ENCODE data around the gene EFNA5. TPM values are rescaled to one million over a fixed set of nuclear protein-coding genes. Genes with fewer than 3 reads are reported as not detected.

Gene EFNA5
- total and polyA plus RNA-seq, 2 of the 13 experiments (the other 11 are each of a cell fraction or from before 2014, with no cell fraction given): not detected

DNA sequence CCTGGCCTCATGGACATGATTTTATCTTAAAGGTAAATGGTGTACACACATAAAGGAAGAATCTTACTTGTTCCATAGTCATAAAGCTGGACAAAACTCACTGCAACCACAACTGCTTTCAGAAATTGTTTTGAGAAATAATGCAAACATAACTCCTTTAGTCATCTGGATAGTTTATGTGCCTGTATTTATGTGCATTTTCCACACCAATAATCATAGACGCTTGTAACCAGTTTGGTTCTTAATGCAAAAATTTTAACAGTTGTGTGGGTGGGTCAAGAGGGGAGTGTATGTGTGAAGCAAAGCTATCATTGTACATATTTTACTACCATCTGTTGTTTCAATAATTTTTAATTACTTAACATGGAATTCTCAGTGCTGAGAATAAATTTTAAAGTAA lies 80.1 kb downstream of the EFNA5 start:
- ChIA-PET CTCF (ENCODE audit: low intra/inter-chr PET ratio, low total read pairs) (no interaction called here), POLR2A (no interaction called here)
- 50% methylated on average over 1 of the region's 1 CpG for WGBS (ENCODE audit: low lambda C conversion rate)
- TF ChIP-seq, protein P1, sequence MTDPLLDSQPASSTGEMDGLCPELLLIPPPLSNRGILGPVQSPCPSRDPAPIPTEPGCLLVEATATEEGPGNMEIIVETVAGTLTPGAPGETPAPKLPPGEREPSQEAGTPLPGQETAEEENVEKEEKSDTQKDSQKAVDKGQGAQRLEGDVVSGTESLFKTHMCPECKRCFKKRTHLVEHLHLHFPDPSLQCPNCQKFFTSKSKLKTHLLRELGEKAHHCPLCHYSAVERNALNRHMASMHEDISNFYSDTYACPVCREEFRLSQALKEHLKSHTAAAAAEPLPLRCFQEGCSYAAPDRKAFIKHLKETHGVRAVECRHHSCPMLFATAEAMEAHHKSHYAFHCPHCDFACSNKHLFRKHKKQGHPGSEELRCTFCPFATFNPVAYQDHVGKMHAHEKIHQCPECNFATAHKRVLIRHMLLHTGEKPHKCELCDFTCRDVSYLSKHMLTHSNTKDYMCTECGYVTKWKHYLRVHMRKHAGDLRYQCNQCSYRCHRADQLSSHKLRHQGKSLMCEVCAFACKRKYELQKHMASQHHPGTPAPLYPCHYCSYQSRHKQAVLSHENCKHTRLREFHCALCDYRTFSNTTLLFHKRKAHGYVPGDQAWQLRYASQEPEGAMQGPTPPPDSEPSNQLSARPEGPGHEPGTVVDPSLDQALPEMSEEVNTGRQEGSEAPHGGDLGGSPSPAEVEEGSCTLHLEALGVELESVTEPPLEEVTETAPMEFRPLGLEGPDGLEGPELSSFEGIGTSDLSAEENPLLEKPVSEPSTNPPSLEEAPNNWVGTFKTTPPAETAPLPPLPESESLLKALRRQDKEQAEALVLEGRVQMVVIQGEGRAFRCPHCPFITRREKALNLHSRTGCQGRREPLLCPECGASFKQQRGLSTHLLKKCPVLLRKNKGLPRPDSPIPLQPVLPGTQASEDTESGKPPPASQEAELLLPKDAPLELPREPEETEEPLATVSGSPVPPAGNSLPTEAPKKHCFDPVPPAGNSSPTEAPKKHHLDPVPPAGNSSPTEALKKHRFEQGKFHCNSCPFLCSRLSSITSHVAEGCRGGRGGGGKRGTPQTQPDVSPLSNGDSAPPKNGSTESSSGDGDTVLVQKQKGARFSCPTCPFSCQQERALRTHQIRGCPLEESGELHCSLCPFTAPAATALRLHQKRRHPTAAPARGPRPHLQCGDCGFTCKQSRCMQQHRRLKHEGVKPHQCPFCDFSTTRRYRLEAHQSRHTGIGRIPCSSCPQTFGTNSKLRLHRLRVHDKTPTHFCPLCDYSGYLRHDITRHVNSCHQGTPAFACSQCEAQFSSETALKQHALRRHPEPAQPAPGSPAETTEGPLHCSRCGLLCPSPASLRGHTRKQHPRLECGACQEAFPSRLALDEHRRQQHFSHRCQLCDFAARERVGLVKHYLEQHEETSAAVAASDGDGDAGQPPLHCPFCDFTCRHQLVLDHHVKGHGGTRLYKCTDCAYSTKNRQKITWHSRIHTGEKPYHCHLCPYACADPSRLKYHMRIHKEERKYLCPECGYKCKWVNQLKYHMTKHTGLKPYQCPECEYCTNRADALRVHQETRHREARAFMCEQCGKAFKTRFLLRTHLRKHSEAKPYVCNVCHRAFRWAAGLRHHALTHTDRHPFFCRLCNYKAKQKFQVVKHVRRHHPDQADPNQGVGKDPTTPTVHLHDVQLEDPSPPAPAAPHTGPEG (CRISPR knock-in tag; IDR thresholded peaks at IDR 0.05): no peak
- TF ChIP-seq, protein P2, sequence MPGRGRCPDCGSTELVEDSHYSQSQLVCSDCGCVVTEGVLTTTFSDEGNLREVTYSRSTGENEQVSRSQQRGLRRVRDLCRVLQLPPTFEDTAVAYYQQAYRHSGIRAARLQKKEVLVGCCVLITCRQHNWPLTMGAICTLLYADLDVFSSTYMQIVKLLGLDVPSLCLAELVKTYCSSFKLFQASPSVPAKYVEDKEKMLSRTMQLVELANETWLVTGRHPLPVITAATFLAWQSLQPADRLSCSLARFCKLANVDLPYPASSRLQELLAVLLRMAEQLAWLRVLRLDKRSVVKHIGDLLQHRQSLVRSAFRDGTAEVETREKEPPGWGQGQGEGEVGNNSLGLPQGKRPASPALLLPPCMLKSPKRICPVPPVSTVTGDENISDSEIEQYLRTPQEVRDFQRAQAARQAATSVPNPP (CRISPR knock-in tag; IDR thresholded peaks at IDR 0.05): no peak
- no peak for TF ChIP-seq KDM4B (CRISPR knock-in tag; IDR thresholded peaks at IDR 0.05)
- no peak for TF ChIP-seq SP5 (CRISPR knock-in tag; IDR thresholded peaks at IDR 0.05; ENCODE audit: borderline replicate concordance, low read depth)
- no peak for TF ChIP-seq ZNF136 (CRISPR knock-in tag; IDR thresholded peaks at IDR 0.05; ENCODE audit: low read depth)
- TF ChIP-seq KAT8 (CRISPR knock-in tag; IDR thresholded peaks at IDR 0.05): no peak
- no peak for TF ChIP-seq ZNF501 (CRISPR knock-in tag; IDR thresholded peaks at IDR 0.05)
- TF ChIP-seq ZFP37 (CRISPR knock-in tag; IDR thresholded peaks at IDR 0.05; ENCODE audit: borderline replicate concordance): no peak
- no peak for TF ChIP-seq BRD4 (CRISPR knock-in tag; IDR thresholded peaks at IDR 0.05)
- TF ChIP-seq, protein P3, sequence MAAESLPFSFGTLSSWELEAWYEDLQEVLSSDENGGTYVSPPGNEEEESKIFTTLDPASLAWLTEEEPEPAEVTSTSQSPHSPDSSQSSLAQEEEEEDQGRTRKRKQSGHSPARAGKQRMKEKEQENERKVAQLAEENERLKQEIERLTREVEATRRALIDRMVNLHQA (CRISPR knock-in tag; IDR thresholded peaks at IDR 0.05): no peak
- TF ChIP-seq, protein P4, sequence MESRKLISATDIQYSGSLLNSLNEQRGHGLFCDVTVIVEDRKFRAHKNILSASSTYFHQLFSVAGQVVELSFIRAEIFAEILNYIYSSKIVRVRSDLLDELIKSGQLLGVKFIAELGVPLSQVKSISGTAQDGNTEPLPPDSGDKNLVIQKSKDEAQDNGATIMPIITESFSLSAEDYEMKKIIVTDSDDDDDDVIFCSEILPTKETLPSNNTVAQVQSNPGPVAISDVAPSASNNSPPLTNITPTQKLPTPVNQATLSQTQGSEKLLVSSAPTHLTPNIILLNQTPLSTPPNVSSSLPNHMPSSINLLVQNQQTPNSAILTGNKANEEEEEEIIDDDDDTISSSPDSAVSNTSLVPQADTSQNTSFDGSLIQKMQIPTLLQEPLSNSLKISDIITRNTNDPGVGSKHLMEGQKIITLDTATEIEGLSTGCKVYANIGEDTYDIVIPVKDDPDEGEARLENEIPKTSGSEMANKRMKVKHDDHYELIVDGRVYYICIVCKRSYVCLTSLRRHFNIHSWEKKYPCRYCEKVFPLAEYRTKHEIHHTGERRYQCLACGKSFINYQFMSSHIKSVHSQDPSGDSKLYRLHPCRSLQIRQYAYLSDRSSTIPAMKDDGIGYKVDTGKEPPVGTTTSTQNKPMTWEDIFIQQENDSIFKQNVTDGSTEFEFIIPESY (CRISPR knock-in tag; IDR thresholded peaks at IDR 0.05): no peak
- TF ChIP-seq, protein P5, sequence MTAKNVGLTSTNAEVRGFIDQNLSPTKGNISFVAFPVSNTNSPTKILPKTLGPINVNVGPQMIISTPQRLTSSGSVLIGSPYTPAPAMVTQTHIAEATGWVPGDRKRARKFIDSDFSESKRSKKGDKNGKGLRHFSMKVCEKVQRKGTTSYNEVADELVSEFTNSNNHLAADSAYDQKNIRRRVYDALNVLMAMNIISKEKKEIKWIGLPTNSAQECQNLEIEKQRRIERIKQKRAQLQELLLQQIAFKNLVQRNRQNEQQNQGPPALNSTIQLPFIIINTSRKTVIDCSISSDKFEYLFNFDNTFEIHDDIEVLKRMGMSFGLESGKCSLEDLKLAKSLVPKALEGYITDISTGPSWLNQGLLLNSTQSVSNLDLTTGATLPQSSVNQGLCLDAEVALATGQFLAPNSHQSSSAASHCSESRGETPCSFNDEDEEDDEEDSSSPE (CRISPR knock-in tag; IDR thresholded peaks at IDR 0.05): no peak
- TF ChIP-seq, protein P6, sequence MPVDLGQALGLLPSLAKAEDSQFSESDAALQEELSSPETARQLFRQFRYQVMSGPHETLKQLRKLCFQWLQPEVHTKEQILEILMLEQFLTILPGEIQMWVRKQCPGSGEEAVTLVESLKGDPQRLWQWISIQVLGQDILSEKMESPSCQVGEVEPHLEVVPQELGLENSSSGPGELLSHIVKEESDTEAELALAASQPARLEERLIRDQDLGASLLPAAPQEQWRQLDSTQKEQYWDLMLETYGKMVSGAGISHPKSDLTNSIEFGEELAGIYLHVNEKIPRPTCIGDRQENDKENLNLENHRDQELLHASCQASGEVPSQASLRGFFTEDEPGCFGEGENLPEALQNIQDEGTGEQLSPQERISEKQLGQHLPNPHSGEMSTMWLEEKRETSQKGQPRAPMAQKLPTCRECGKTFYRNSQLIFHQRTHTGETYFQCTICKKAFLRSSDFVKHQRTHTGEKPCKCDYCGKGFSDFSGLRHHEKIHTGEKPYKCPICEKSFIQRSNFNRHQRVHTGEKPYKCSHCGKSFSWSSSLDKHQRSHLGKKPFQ (CRISPR knock-in tag; IDR thresholded peaks at IDR 0.05; ENCODE audit: insufficient replicate concordance): no peak

More for the DNA sequence above, 80.1 kb downstream of the EFNA5 start:
- FAIRE-seq (no peak), ATAC-seq (no peak), DNase-seq (ENCODE audit: low spot score) (no peak)
- no peaks in the 10 kb centered on the region; a peak in 1 of 5 replicates for H3K27me3 ChIP-seq (ENCODE audit: control insufficient read depth in 1 of 2, insufficient read depth in 2 of 2, low read length in 2 of 2)
- intact Hi-C loops (cut with micrococcal nuclease; ENCODE audit: unreplicated experiment): no loop called here
- H3K9ac ChIP-seq (ENCODE audit: insufficient read depth, low read depth, low read length): no peak overlapping the region
- no peak overlapping the region for H3K4me2 ChIP-seq (ENCODE audit: low read depth, low read length)
- no peaks in the 10 kb centered on the region for H4K20me1 ChIP-seq (ENCODE audit: insufficient read depth, low read length)
- H3K27ac ChIP-seq (ENCODE audit: extremely low read length, insufficient read depth, low read length): no peak overlapping the region
- BruUV-seq (replicated peaks): no TSS peak
- in situ Hi-C loops (cut with HindIII; ENCODE audit: extremely low pct_ligation_motif_present, low pct_unique_long_range_greater_than_20kb): no loop called here
- H3K4me1 ChIP-seq (ENCODE audit: insufficient read depth, low read length): no peaks in the 10 kb centered on the region
- H3K36me3 ChIP-seq (replicated peaks in 1 of 2; ENCODE audit: control insufficient read depth in 1 of 2, insufficient read depth in 2 of 2, low read length in 2 of 2): no peaks in the 10 kb centered on the region
- no peaks in the 10 kb centered on the region for H3K9me3 ChIP-seq (ENCODE audit: low read length)
- no peaks in the 10 kb centered on the region for H3K79me2 ChIP-seq (ENCODE audit: insufficient read depth, low read length)
- no peak overlapping the region for H2AFZ ChIP-seq (ENCODE audit: low read length)
- no peak overlapping the region for H3K4me3 ChIP-seq (replicated peaks in 1 of 3; ENCODE audit: insufficient read depth in 1 of 3, low read depth in 2 of 3, low read length in 3 of 3)

Data from HepG2 (cell line).